ENCODE measurements around the gene PSD2. TPM values are rescaled to one million over a fixed set of nuclear protein-coding genes. Genes with fewer than 3 reads are reported as not detected.

Gene PSD2
- total and polyA plus RNA-seq, 2 experiments from 2014 or later: 0.08 to 0.10 TPM

GRCh38 chr5:139828207-139828895 is 32.7 kb downstream of the PSD2 start:
- Mint-ChIP-seq H3K4me1 (peaks cover under 1% of the 10 kb centered on the region; the same call in 1 of the 3 replicates), H3K36me3 (ENCODE audit: low read depth) (no peaks in the 10 kb centered on the region), H3K4me3 (no peak overlapping the region), H3K27me3 (ENCODE audit: insufficient read depth, low read depth, poor library complexity) (no peaks in the 10 kb centered on the region), H3K9me3 (no peaks in the 10 kb centered on the region), H3K27ac (no peak overlapping the region)
- no peak overlapping the region for H2AFZ ChIP-seq
- H3K9me2 ChIP-seq (ENCODE audit: insufficient read depth): 0 out of 2 replicates have a peak, but pooled peaks cover 2% of the 10 kb centered on the region
- no peaks in the 10 kb centered on the region for H3K36me3 ChIP-seq (ENCODE audit: insufficient read depth)
- peaks cover 5% of the 10 kb centered on the region for H3K27me3 ChIP-seq (ENCODE audit: insufficient read depth)
- ATAC-seq (no peak), DNase-seq (ENCODE audit: low spot score) (no peak)
- no peaks in the 10 kb centered on the region for H3K4me1 ChIP-seq (ENCODE audit: insufficient read depth)
- TF ChIP-seq EZH2 (IDR thresholded peaks at IDR 0.05; ENCODE audit: low read depth, unreplicated experiment): no peak
- TF ChIP-seq REST (IDR thresholded peaks at IDR 0.05; ENCODE audit: unreplicated experiment): no peak
- TF ChIP-seq JUNB (IDR thresholded peaks at IDR 0.05; ENCODE audit: unreplicated experiment): no peak
- TF ChIP-seq ZNF114 (CRISPR knock-in tag; IDR thresholded peaks at IDR 0.05): no peak
- no peak for TF ChIP-seq NANOG (IDR thresholded peaks at IDR 0.05; ENCODE audit: borderline replicate concordance)
- TF ChIP-seq ZNF331 (CRISPR knock-in tag; IDR thresholded peaks at IDR 0.05; ENCODE audit: low read depth): no peak
- no peak overlapping the region for H3K4me2 ChIP-seq
- H3K27ac ChIP-seq (ENCODE audit: low read depth): no peak overlapping the region
- no peaks in the 10 kb centered on the region for H3F3A ChIP-seq (replicated peaks; ENCODE audit: low read depth)
- H4K20me1 ChIP-seq (replicated peaks; ENCODE audit: insufficient read depth): no peaks in the 10 kb centered on the region
- no peak overlapping the region for H3K4me3 ChIP-seq
- no peaks in the 10 kb centered on the region for H3K79me2 ChIP-seq (replicated peaks; ENCODE audit: insufficient read depth)

DNA sequence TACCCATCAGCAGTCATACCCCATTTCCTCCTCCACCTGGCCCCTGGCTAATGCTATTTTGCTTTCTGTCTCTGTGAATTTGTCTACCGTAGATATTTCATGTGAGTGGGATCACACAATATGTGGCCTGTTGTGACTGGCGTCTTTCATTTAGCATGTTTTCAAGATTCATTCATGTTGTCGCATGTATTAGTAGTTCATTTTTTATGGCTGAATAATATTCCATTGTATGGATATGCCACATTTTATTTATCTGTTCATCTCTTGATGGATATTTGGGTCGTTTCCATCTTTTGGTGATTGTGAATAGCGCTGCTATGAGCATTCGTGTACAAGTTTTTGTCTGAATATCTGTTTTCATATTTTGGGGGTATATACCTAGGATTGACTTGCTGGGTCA is 33.9 kb downstream of the PSD2 start:
- DNase-seq (ENCODE audit: low spot score): no peak
- ATAC-seq: no peak
- Mint-ChIP-seq H3K4me3 (no peak overlapping the region), H3K9me3 (no peaks in the 10 kb centered on the region), H3K27me3 (ENCODE audit: insufficient read depth, low read depth, poor library complexity) (peaks cover 2% of the 10 kb centered on the region), H3K36me3 (ENCODE audit: low read depth) (no peaks in the 10 kb centered on the region), H3K4me1 (no peaks in the 10 kb centered on the region), H3K27ac (no peak overlapping the region)
- Histone ChIP-seq H3K79me2 (replicated peaks; ENCODE audit: insufficient read depth) (no peaks in the 10 kb centered on the region), H3F3A (replicated peaks; ENCODE audit: low read depth) (no peaks in the 10 kb centered on the region), H4K20me1 (replicated peaks; ENCODE audit: insufficient read depth) (no peaks in the 10 kb centered on the region), H3K27me3 (ENCODE audit: insufficient read depth) (peaks cover 5% of the 10 kb centered on the region), H2AFZ (no peak overlapping the region), H3K4me3 (no peak overlapping the region), H3K4me1 (ENCODE audit: insufficient read depth) (no peaks in the 10 kb centered on the region), H3K36me3 (ENCODE audit: insufficient read depth) (no peaks in the 10 kb centered on the region), H3K27ac (ENCODE audit: low read depth) (no peak overlapping the region), H3K4me2 (no peak overlapping the region), H3K9me2 (ENCODE audit: insufficient read depth) (0 out of 2 replicates have a peak, but pooled peaks cover 2% of the 10 kb centered on the region)
- TF ChIP-seq POLR2AphosphoS5 (IDR thresholded peaks at IDR 0.05; ENCODE audit: low read depth): no peak
- TF ChIP-seq NANOG (IDR thresholded peaks at IDR 0.05; ENCODE audit: borderline replicate concordance): no peak
